GM21381 (cell line): ENCODE data around the gene MICOS13.
A peak's percentile ranks its signal among the peaks of the same experiment; 100 is the strongest.

ENCODE experiments used
- ATAC-seq: cut with Tn5 transposase; IDR thresholded peaks from one replicate; pipeline ENCODE4 v1.9.1; 2021; ENCODE audit warnings: mild to moderate bottlenecking, moderate library complexity; ENCODE audit not compliant: unreplicated experiment

The MICOS13 gene

GRCh38 chr19:5687360-5688198 is 7.3 kb upstream of the MICOS13 start:
- no peak for ATAC-seq

GRCh38 chr19:5686647-5687359 is 6.5 kb upstream of the MICOS13 start:
- ATAC-seq = peak; percentile 46

- no peak for ATAC-seq
Observed at GRCh38 chr19:5686326-5686646, 6.0 kb upstream of the MICOS13 start.

- no peak for ATAC-seq
Observed at GRCh38 chr19:5684694-5685430, 4.5 kb upstream of the MICOS13 start.

GRCh38 chr19:5683177-5683886 is 3.0 kb upstream of the MICOS13 start:
- ATAC-seq = no peak

GRCh38 chr19:5682107-5682482 is 1.8 kb upstream of the MICOS13 start:
- no peak for ATAC-seq

- ATAC-seq = no peak
Observed at GRCh38 chr19:5681391-5682106, 1.2 kb upstream of the MICOS13 start.

- ATAC-seq = no peak
Observed at GRCh38 chr19:5680084-5680436, 256 bp downstream of the MICOS13 start.

GRCh38 chr19:5679289-5680083 is 830 bp downstream of the MICOS13 start:
- no peak for ATAC-seq

- no peak for ATAC-seq
Observed at GRCh38 chr19:5678071-5678718, 2.1 kb downstream of the MICOS13 start.

- ATAC-seq = no peak
Observed at GRCh38 chr19:5677580-5677979, 2.7 kb downstream of the MICOS13 start.

- ATAC-seq = no peak
Observed at GRCh38 chr19:5677136-5677535, 3.2 kb downstream of the MICOS13 start.

GRCh38 chr19:5676772-5677105 is 3.6 kb downstream of the MICOS13 start:
- ATAC-seq = no peak

- no peak for ATAC-seq
Observed at GRCh38 chr19:5676105-5676771, 4.1 kb downstream of the MICOS13 start.

GRCh38 chr19:5674714-5675113 is 5.6 kb downstream of the MICOS13 start:
- ATAC-seq = no peak

- no peak for ATAC-seq
Observed at GRCh38 chr19:5673752-5674151, 6.6 kb downstream of the MICOS13 start.

GRCh38 chr19:5672708-5673459 is 7.4 kb downstream of the MICOS13 start:
- no peak for ATAC-seq

- ATAC-seq = no peak
Observed at GRCh38 chr19:5671600-5671999, 8.7 kb downstream of the MICOS13 start.
